WTC11 (cell line): Measurements from ENCODE around the gene TP73. TPM values are rescaled to one million over a fixed set of nuclear protein-coding genes. Genes with fewer than 3 reads are reported as not detected.

ENCODE experiments used
- ATAC-seq: fragments of 200-7000 bp; cut with Tn5 transposase; 2 replicates; pipeline ENCODE4 v1.10.0; 2021; ENCODE audit warnings: mild to moderate bottlenecking, moderate library complexity
- CTCF ChIA-PET: fragments of 300-600 bp; sonication (Branson Sonifier 250); formaldehyde crosslinking; loops from one replicate; lab custom pipeline; 2021; ENCODE audit warnings: antibody characterized with exemption; lab: Charles Lee
- POLR2A ChIA-PET: fragments of 350-600 bp; sonication (Branson Sonifier 250); formaldehyde crosslinking; loops from one replicate; lab custom pipeline; 2021; ENCODE audit warnings: antibody characterized with exemption; lab: Charles Lee
- DNase-seq: peaks from one replicate; pipeline ENCODE4 v3.0.0; 2021; ENCODE audit warnings: low spot score
- H3K27ac Mint-ChIP-seq: 2 replicates; pipeline ENCODE4 v1.8.0; 2021; ENCODE audit warnings: mixed read lengths
- H3K27me3 Mint-ChIP-seq: 2 replicates; pipeline ENCODE4 v1.8.0; 2021; ENCODE audit warnings: low read depth, mild to moderate bottlenecking, moderate library complexity, mixed read lengths
- H3K36me3 Mint-ChIP-seq: 2 replicates; pipeline ENCODE4 v1.8.0; 2021; ENCODE audit warnings: mixed read lengths
- H3K4me1 Mint-ChIP-seq: 2 replicates; pipeline ENCODE4 v1.8.0; 2022; ENCODE audit warnings: mixed read lengths
- H3K4me3 Mint-ChIP-seq: 2 replicates; pipeline ENCODE4 v1.8.0; 2021; ENCODE audit warnings: mild to moderate bottlenecking, moderate library complexity, mixed read lengths
- H3K9me3 Mint-ChIP-seq: 2 replicates; pipeline ENCODE4 v1.8.0; 2021; ENCODE audit warnings: mixed read lengths
- AFF4 ChIP-seq: sonication (generic); formaldehyde crosslinking; IDR thresholded peaks from 2 replicates; pipeline ENCODE4 v1.8.1; 2023; ENCODE audit warnings: mild to moderate bottlenecking, missing genetic modification reagents, borderline replicate concordance
- ATF1 ChIP-seq: sonication (generic); formaldehyde crosslinking; IDR thresholded peaks from 2 replicates; pipeline ENCODE4 v1.8.1; 2023; ENCODE audit warnings: mild to moderate bottlenecking, moderate library complexity, missing genetic modification reagents
- CBFB ChIP-seq: sonication (generic); formaldehyde crosslinking; IDR thresholded peaks from 2 replicates; pipeline ENCODE4 v1.8.1; 2022; ENCODE audit warnings: mild to moderate bottlenecking, low read depth, missing genetic modification reagents
- ETV6 ChIP-seq: sonication (generic); formaldehyde crosslinking; IDR thresholded peaks from 2 replicates; pipeline ENCODE4 v1.8.1; 2022; ENCODE audit warnings: mild to moderate bottlenecking, missing genetic modification reagents
- GABPB1 ChIP-seq: sonication (generic); formaldehyde crosslinking; IDR thresholded peaks from 2 replicates; pipeline ENCODE4 v1.8.1; 2023; ENCODE audit warnings: mild to moderate bottlenecking, missing genetic modification reagents
- GRHL2 ChIP-seq: fragments of 250-450 bp; sonication (Bioruptor Pico); IDR thresholded peaks from 2 replicates; pipeline ENCODE4 v1.8.0; 2022; ENCODE audit warnings: mild to moderate bottlenecking, moderate library complexity; ENCODE audit not compliant: insufficient replicate concordance, severe bottlenecking
- JAZF1 ChIP-seq: fragments of 250-450 bp; sonication (Bioruptor Pico); IDR thresholded peaks from 2 replicates; pipeline ENCODE4 v1.9.0; 2021; ENCODE audit warnings: moderate library complexity, mild to moderate bottlenecking, inconsistent platforms
- JUN ChIP-seq: sonication (generic); formaldehyde crosslinking; IDR thresholded peaks from 2 replicates; pipeline ENCODE4 v1.8.0; 2023; ENCODE audit warnings: mild to moderate bottlenecking, missing genetic modification reagents
- MLX ChIP-seq: sonication (generic); formaldehyde crosslinking; IDR thresholded peaks from 2 replicates; pipeline ENCODE4 v1.8.1; 2023; ENCODE audit warnings: mild to moderate bottlenecking, missing genetic modification reagents, moderate library complexity
- MYBL2 ChIP-seq: sonication (generic); formaldehyde crosslinking; IDR thresholded peaks from 2 replicates; pipeline ENCODE4 v1.8.1; 2023; ENCODE audit warnings: mild to moderate bottlenecking, moderate library complexity, missing genetic modification reagents
- NFYB ChIP-seq: sonication (generic); formaldehyde crosslinking; conservative IDR thresholded peaks from 2 replicates; pipeline ENCODE4 v1.8.0; 2022; ENCODE audit warnings: low read depth, missing genetic modification reagents
- PREB ChIP-seq: sonication (generic); formaldehyde crosslinking; IDR thresholded peaks from 2 replicates; pipeline ENCODE4 v1.8.1; 2022; ENCODE audit warnings: mild to moderate bottlenecking, missing genetic modification reagents, moderate library complexity, borderline replicate concordance
- PRRX2 ChIP-seq: fragments of 250-450 bp; sonication (Bioruptor Pico); IDR thresholded peaks from 2 replicates; pipeline ENCODE4 v1.8.0; 2021; ENCODE audit warnings: mild to moderate bottlenecking
- RORB ChIP-seq: fragments of 250-450 bp; sonication (Bioruptor Pico); IDR thresholded peaks from 2 replicates; pipeline ENCODE4 v1.9.0; 2021; ENCODE audit warnings: mild to moderate bottlenecking
- SMAD3 ChIP-seq: sonication (generic); formaldehyde crosslinking; IDR thresholded peaks from 2 replicates; pipeline ENCODE4 v1.8.0; 2022; ENCODE audit warnings: missing genetic modification reagents, mild to moderate bottlenecking, borderline replicate concordance
- STAT6 ChIP-seq: sonication (generic); formaldehyde crosslinking; conservative IDR thresholded peaks from 2 replicates; pipeline ENCODE4 v1.8.1; 2023; ENCODE audit warnings: mild to moderate bottlenecking, low read depth, missing genetic modification reagents, moderate library complexity
- USF1 ChIP-seq: sonication (generic); formaldehyde crosslinking; IDR thresholded peaks from 2 replicates; pipeline ENCODE4 v1.8.0; 2022; ENCODE audit warnings: mild to moderate bottlenecking, missing genetic modification reagents
- ZMAT4 ChIP-seq: fragments of 250-450 bp; sonication (Bioruptor Pico); IDR thresholded peaks from 2 replicates; pipeline ENCODE4 v1.9.0; 2021; ENCODE audit warnings: mild to moderate bottlenecking
- ZNF219 ChIP-seq: sonication (generic); formaldehyde crosslinking; IDR thresholded peaks from 2 replicates; pipeline ENCODE4 v1.8.0; 2023; ENCODE audit warnings: missing genetic modification reagents, mild to moderate bottlenecking, borderline replicate concordance
- ZNF671 ChIP-seq: fragments of 250-450 bp; sonication (Bioruptor Pico); IDR thresholded peaks from 2 replicates; pipeline ENCODE4 v1.8.0; 2021; ENCODE audit warnings: mild to moderate bottlenecking
- total RNA-seq: library from RNA; stranded (reverse); gene quantifications from 3 replicates; pipeline ENCODE4 v1.2.3, GENCODE V29; 2021

The TP73 gene
- total RNA-seq, 1 experiment from 2014 or later, result 5.7 TPM

GRCh38 chr1:3634059-3634800 lies 18.1 kb upstream of the TP73 start:
- Mint-ChIP-seq H3K27ac (no peak overlapping the region), H3K27me3 (no peaks in the 10 kb centered on the region), H3K4me3 (no peak overlapping the region), H3K9me3 (no peaks in the 10 kb centered on the region), H3K4me1 (no peaks in the 10 kb centered on the region), H3K36me3 (peaks cover 32% of the 10 kb centered on the region)
- no peak for TF ChIP-seq ETV6
- TF ChIP-seq MYBL2 (CRISPR knock-in tag), result no peak
- TF ChIP-seq MLX (CRISPR knock-in tag), result no peak
- TF ChIP-seq SMAD3 (CRISPR knock-in tag), result no peak
- TF ChIP-seq PREB, result no peak
- no peak for TF ChIP-seq JAZF1 (CRISPR knock-in tag)
- TF ChIP-seq JUN (CRISPR knock-in tag), result no peak
- no peak for TF ChIP-seq RORB (CRISPR knock-in tag)
- no peak for TF ChIP-seq NFYB (CRISPR knock-in tag)
- TF ChIP-seq STAT6 (CRISPR knock-in tag), result no peak
- TF ChIP-seq GABPB1, result no peak
- no peak for TF ChIP-seq GRHL2 (CRISPR knock-in tag)
- no peak for TF ChIP-seq ZNF219 (CRISPR knock-in tag)
- TF ChIP-seq ATF1, result no peak
- TF ChIP-seq ZNF671 (CRISPR knock-in tag), result no peak
- no peak for TF ChIP-seq PRRX2
- TF ChIP-seq AFF4 (CRISPR knock-in tag), result no peak
- TF ChIP-seq USF1 (CRISPR knock-in tag), result no peak
- no peak for TF ChIP-seq CBFB (CRISPR knock-in tag)
- no peak for TF ChIP-seq ZMAT4 (CRISPR knock-in tag)
- ChIA-PET POLR2A (no interaction called here), CTCF (no interaction called here)
- DNase-seq (peak; percentile 6), ATAC-seq (no peak)
